BLaER1 treated with 17β-estradiol and CSF1 and Interleukin-3, amounts not matched to agents 10 nM and 100 nM (cell line): ENCODE results near the gene UTP4.

Experiments
- H3K27ac ChIP-seq, 11 experiments: shearing (Covaris generic); formaldehyde crosslinking; 2 replicates each; pipeline ENCODE4 v1.8.1; 2022
- H3K27me3 ChIP-seq, 11 experiments: shearing (Covaris generic); formaldehyde crosslinking; 2 replicates each; pipeline ENCODE4 v1.8.1; 2022
- H3K36me3 ChIP-seq, 11 experiments: shearing (Covaris generic); formaldehyde crosslinking; 2 replicates each; pipeline ENCODE4 v1.8.1; 2022
- H3K4me1 ChIP-seq, 10 experiments: shearing (Covaris generic); formaldehyde crosslinking; 2 replicates each; pipeline ENCODE4 v1.8.1; 2022
- H3K4me2 ChIP-seq, 11 experiments: shearing (Covaris generic); formaldehyde crosslinking; 2 replicates each; pipeline ENCODE4 v1.8.1; 2022
- H3K4me3 ChIP-seq, 10 experiments: shearing (Covaris generic); formaldehyde crosslinking; 2 replicates each; pipeline ENCODE4 v1.8.1; 2022
- H3K9ac ChIP-seq, 11 experiments: shearing (Covaris generic); formaldehyde crosslinking; 2 replicates each; pipeline ENCODE4 v1.8.1; 2022
- H3K9me3 ChIP-seq, 11 experiments: shearing (Covaris generic); formaldehyde crosslinking; replicated peaks in 1 of 11; 2 replicates each; pipeline ENCODE4 v1.8.1; 2022
- H4K20me1 ChIP-seq, 11 experiments: shearing (Covaris generic); formaldehyde crosslinking; 2 replicates each; pipeline ENCODE4 v1.8.1; 2022
- Cebpa-rat ChIP-seq, 11 experiments: shearing (Covaris generic); IDR thresholded peaks; 2 replicates each; pipeline ENCODE4 v1.8.1; 2022

The UTP4 gene

DNA sequence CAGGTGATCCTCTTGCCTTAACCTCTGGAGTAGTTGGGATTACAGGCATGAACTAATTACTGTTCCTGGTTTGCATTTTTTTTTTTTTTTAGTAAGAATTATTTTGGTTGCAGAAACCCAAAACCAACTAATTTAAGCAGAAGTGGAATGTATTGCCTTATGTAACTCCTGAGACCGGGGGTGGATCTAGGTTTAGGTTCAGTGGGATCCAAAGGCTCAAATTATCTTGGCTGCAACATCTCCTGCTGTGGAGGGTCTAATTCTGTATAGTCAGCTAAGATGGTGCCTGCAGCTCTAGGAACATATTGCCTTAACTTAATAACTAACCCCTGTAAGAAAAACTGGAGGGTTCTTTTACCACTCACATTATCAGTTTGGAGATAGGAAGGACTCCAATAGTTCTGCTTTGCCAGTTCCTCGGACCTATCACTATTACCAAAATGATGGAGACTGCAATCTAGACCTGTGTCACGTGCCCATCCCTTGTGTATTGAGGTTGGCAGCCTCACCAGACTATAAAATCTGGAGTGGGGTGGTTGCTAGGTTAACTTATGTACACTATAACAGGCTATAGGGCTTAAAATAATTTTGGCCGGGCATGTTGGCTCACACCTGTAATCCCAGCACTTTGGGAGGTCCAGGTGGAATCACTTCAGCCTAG lies 63.0 kb downstream of the UTP4 start:
- no peak for TF ChIP-seq Cebpa-rat (IDR thresholded peaks at IDR 0.05)

GRCh38 chr16:69197573-69197972 lies 65.1 kb downstream of the UTP4 start:
- Histone ChIP-seq H3K9me3 (no peaks in the 10 kb centered on the region), H3K9ac (no peak overlapping the region), H3K4me3 (no peak overlapping the region), H3K36me3 (peaks cover 0 to 6% (median 0%) of the 10 kb centered on the region in 11 experiments; a peak in 1 of 22 replicates), H3K4me2 (no peak overlapping the region), H3K27me3 (no peaks in the 10 kb centered on the region), H3K4me1 (peaks cover 0 to 13% (median 7%) of the 10 kb centered on the region in 10 experiments; a peak in 14 of 20 replicates), H4K20me1 (peaks cover 0 to 50% (median 16%) of the 10 kb centered on the region in 11 experiments; a peak in 13 of 22 replicates), H3K27ac (no peak overlapping the region)
- no peak for TF ChIP-seq Cebpa-rat (IDR thresholded peaks at IDR 0.05)

More for the DNA sequence above, 63.0 kb downstream of the UTP4 start:
- H3K9me3 ChIP-seq: no peaks in the 10 kb centered on the region
- H3K27me3 ChIP-seq: no peaks in the 10 kb centered on the region
- peaks cover 0 to 6% (median 0%) of the 10 kb centered on the region in 11 experiments; a peak in 1 of 22 replicates for H3K36me3 ChIP-seq
- H3K27ac ChIP-seq: no peak overlapping the region
- H3K4me1 ChIP-seq: peaks cover 7 to 20% (median 13%) of the 10 kb centered on the region in 10 experiments
- H3K4me3 ChIP-seq: no peak overlapping the region
- peaks cover 3 to 55% (median 26%) of the 10 kb centered on the region in 11 experiments; a peak in 16 of 22 replicates for H4K20me1 ChIP-seq
- peak overlapping the region in 4 of 11 experiments; percentile 3 to 26 (median 12); a peak in 3 of 22 replicates for H3K4me2 ChIP-seq
- H3K9ac ChIP-seq: no peak overlapping the region

DNA sequence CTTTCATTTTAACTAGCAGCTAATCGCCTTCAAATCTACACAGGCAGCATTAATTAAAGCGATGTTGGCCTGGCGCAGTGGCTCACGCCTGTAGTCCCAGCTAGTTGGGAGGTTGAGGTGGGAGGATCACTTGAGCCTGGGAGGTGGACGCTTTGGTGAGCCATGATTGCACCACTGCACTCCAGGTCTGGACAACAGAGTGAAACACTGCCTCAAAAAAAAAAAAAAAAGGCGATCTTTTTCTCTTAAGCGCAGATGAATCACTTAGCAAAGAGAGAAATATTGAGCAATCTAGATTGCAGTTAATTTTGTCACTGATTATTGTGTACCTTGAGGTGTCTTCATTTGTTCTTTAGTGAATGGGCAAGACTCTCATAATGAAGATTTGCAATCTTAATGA lies 66.9 kb downstream of the UTP4 start:
- Histone ChIP-seq H3K27ac (no peak overlapping the region), H3K9ac (no peak overlapping the region)

DNA sequence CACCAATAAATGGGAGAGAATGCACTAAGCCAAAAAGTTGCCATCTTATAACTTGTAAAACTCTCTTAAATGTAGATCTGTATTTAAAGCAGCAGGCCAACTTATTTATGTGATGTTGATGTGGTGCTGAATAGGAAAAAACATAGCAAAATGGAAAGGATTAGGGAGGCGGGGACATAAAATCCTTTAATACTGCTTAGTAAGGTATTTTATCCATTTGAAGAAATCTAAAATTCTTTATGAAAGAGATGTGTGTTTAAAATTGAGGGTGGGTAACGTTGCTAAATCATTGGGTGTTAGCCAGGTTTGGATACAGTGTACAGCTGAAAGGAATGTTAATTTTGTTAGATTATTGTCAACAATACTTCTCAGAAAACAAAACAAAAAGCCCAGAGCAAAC lies 68.8 kb downstream of the UTP4 start:
- no peak overlapping the region for H3K27ac ChIP-seq
- peaks cover 0 to 6% (median 0%) of the 10 kb centered on the region in 11 experiments; a peak in 1 of 22 replicates for H3K36me3 ChIP-seq
- peaks cover 0 to 26% (median 0%) of the 10 kb centered on the region in 10 experiments; a peak in 7 of 20 replicates for H3K4me1 ChIP-seq
- no peak overlapping the region for H3K4me3 ChIP-seq
- H3K9me3 ChIP-seq: no peaks in the 10 kb centered on the region
- TF ChIP-seq Cebpa-rat (IDR thresholded peaks at IDR 0.05): no peak
- H3K4me2 ChIP-seq: no peak overlapping the region
- no peak overlapping the region for H3K9ac ChIP-seq
- no peaks in the 10 kb centered on the region for H3K27me3 ChIP-seq
- peaks cover 0 to 21% (median 6%) of the 10 kb centered on the region in 11 experiments; a peak in 7 of 22 replicates for H4K20me1 ChIP-seq

More for the DNA sequence above, 66.9 kb downstream of the UTP4 start:
- peaks cover 0 to 6% (median 0%) of the 10 kb centered on the region in 11 experiments; a peak in 1 of 22 replicates for H3K36me3 ChIP-seq
- H4K20me1 ChIP-seq: peaks cover 0 to 33% (median 9%) of the 10 kb centered on the region in 11 experiments; a peak in 10 of 22 replicates
- TF ChIP-seq Cebpa-rat (IDR thresholded peaks at IDR 0.05): no peak; a peak in 1 of 22 replicates
- H3K4me1 ChIP-seq: peaks cover 0 to 20% (median 8%) of the 10 kb centered on the region in 10 experiments; a peak in 14 of 20 replicates
- H3K27me3 ChIP-seq: no peaks in the 10 kb centered on the region
- no peaks in the 10 kb centered on the region for H3K9me3 ChIP-seq
- no peak overlapping the region for H3K4me3 ChIP-seq
- H3K4me2 ChIP-seq: peak overlapping the region in 1 of 11 experiments; percentile 15; a peak in 1 of 22 replicates

DNA sequence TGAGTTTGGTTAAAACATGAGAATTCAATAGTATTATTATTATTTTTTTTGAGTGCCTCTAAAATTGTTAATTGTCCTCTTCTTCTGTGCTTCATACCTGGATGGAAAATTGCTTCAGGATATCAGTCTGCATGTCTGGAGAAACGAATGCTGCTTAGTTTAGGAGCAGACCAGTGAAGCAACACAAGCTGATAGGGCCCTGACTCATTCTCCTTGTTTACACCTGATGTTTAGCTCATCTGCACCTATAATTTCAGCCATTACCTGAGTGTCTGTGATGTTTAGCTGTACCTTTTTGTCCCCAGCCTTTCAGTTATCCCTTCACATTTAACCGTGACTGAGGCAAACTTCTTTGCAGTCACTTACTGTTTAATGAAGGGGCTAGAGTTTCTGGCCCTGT lies 69.3 kb downstream of the UTP4 start:
- Histone ChIP-seq H4K20me1 (peaks cover 0 to 21% (median 6%) of the 10 kb centered on the region in 11 experiments; a peak in 7 of 22 replicates), H3K4me3 (no peak overlapping the region), H3K4me1 (peaks cover 0 to 26% (median 0%) of the 10 kb centered on the region in 10 experiments; a peak in 7 of 20 replicates), H3K27me3 (no peaks in the 10 kb centered on the region), H3K4me2 (no peak overlapping the region), H3K9me3 (no peaks in the 10 kb centered on the region), H3K36me3 (peaks cover 0 to 6% (median 0%) of the 10 kb centered on the region in 11 experiments; a peak in 1 of 22 replicates), H3K9ac (no peak overlapping the region), H3K27ac (no peak overlapping the region)
- TF ChIP-seq Cebpa-rat (IDR thresholded peaks at IDR 0.05): no peak

- TF ChIP-seq Cebpa-rat (IDR thresholded peaks at IDR 0.05): no peak
- H3K36me3 ChIP-seq: peaks cover 0 to 6% (median 0%) of the 10 kb centered on the region in 11 experiments; a peak in 1 of 22 replicates
- H3K9me3 ChIP-seq: no peaks in the 10 kb centered on the region
- peaks cover 0 to 15% (median 6%) of the 10 kb centered on the region in 11 experiments; a peak in 7 of 22 replicates for H4K20me1 ChIP-seq
- H3K4me3 ChIP-seq: no peak overlapping the region
- H3K9ac ChIP-seq: no peak overlapping the region
- peak overlapping the region in 2 of 11 experiments; percentile 54 to 56; a peak in 4 of 22 replicates for H3K4me2 ChIP-seq
- H3K4me1 ChIP-seq: peaks cover 0 to 26% (median 0%) of the 10 kb centered on the region in 10 experiments; a peak in 7 of 20 replicates
- H3K27me3 ChIP-seq: no peaks in the 10 kb centered on the region
- no peak overlapping the region for H3K27ac ChIP-seq
These were observed 71.7 kb downstream of the UTP4 start for GRCh38 chr16:69204172-69204571.

DNA sequence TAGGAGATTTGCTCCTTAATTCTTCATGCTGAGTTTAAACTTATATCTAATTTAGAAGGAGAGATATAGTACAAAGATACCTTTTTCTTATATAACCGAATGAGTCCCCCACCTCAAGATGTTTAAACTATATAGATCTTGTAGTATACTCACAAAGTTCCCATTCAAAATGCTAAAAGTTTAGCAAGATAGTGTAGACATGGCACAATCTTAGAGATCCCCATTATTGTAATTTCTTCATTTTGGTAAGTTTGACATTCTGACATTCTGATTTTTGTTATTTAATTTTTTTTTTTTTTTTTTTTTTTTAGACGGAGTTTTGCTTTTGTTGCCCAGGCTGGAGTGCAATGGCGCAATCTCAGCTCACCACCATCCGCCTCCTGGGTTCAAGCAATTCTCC lies 77.3 kb downstream of the UTP4 start:
- Histone ChIP-seq H3K4me1 (peaks cover 0 to 13% (median 0%) of the 10 kb centered on the region in 10 experiments; a peak in 5 of 20 replicates), H3K4me3 (no peak overlapping the region)

GRCh38 chr16:69217433-69217832 lies 85.0 kb downstream of the UTP4 start:
- no peaks in the 10 kb centered on the region for H3K27me3 ChIP-seq
- no peak overlapping the region for H3K27ac ChIP-seq
- no peak for TF ChIP-seq Cebpa-rat (IDR thresholded peaks at IDR 0.05)
- peaks cover 0 to 9% (median 0%) of the 10 kb centered on the region in 10 experiments; a peak in 3 of 20 replicates for H3K4me1 ChIP-seq
- 0 out of 22 replicates have a peak overlapping the region, but pooled peaks of 1 of the 11 experiments have one; percentile 7 for H3K9ac ChIP-seq
- H3K9me3 ChIP-seq: no peaks in the 10 kb centered on the region
- peaks cover 0 to 32% (median 8%) of the 10 kb centered on the region in 11 experiments; a peak in 10 of 22 replicates for H4K20me1 ChIP-seq
- no peaks in the 10 kb centered on the region for H3K36me3 ChIP-seq
- H3K4me2 ChIP-seq: peak overlapping the region in 2 of 11 experiments; percentile 13 to 18; a peak in 2 of 22 replicates
- no peak overlapping the region for H3K4me3 ChIP-seq

More for the DNA sequence above, 77.3 kb downstream of the UTP4 start:
- Histone ChIP-seq H3K9me3 (no peaks in the 10 kb centered on the region), H4K20me1 (peaks cover 0 to 19% (median 1%) of the 10 kb centered on the region in 11 experiments; a peak in 6 of 22 replicates), H3K9ac (no peak overlapping the region), H3K4me2 (no peak overlapping the region), H3K27me3 (no peaks in the 10 kb centered on the region), H3K27ac (no peak overlapping the region), H3K36me3 (peaks cover 0 to 11% (median 0%) of the 10 kb centered on the region in 11 experiments; a peak in 3 of 22 replicates)
- TF ChIP-seq Cebpa-rat (IDR thresholded peaks at IDR 0.05): no peak
